Panc1 (cell line): Measurements from ENCODE around the gene HOMER2. TPM values are rescaled to one million over a fixed set of nuclear protein-coding genes. Genes with fewer than 3 reads are reported as not detected.

Source experiments
- ATAC-seq: fragments of 200-7000 bp; cut with Tn5 transposase; 2 replicates; pipeline ENCODE4 v1.9.1; 2020; ENCODE audit warnings: mild to moderate bottlenecking, moderate library complexity
- BruUV-seq: library from RNA; stranded (reverse); fragments of 400-500 nt; replicated peaks from 2 replicates; lab custom pipeline; 2021; lab: Mats Ljungman, UMichigan
- CTCF ChIA-PET: fragments of 300-600 bp; sonication (Branson Sonifier 250); formaldehyde crosslinking; loops from one replicate; lab custom pipeline; 2022; ENCODE audit warnings: antibody characterized with exemption; lab: Charles Lee
- POLR2A ChIA-PET: fragments of 300-600 bp; sonication (Branson Sonifier 250); formaldehyde crosslinking; loops from one replicate; lab custom pipeline; 2022; ENCODE audit warnings: antibody characterized with exemption; lab: Charles Lee
- DNase-seq: peaks from one replicate; pipeline ENCODE4 v3.0.0-alpha.2; 2010; ENCODE audit warnings: low read depth, low spot score
- H3K27ac ChIP-seq: 2 replicates; pipeline ENCODE4 v1.5.1; 2011; ENCODE audit warnings: mild to moderate bottlenecking, low read length, inconsistent platforms
- H3K27me3 ChIP-seq: fragments of 200-500 bp; sonication (Bioruptor generic); 2 replicates; pipeline ENCODE4 v1.6.0; 2014; ENCODE audit warnings: low read length, inconsistent platforms; ENCODE audit not compliant: control insufficient read depth, insufficient read depth
- H3K36me3 ChIP-seq: fragments of 200-500 bp; sonication (Bioruptor generic); 2 replicates; pipeline ENCODE4 v1.5.1; 2014; ENCODE audit warnings: inconsistent platforms, mild to moderate bottlenecking, low read length, moderate library complexity; ENCODE audit not compliant: control insufficient read depth, insufficient read depth
- H3K4me1 ChIP-seq: 2 replicates; pipeline ENCODE4 v1.5.1; 2011; ENCODE audit warnings: inconsistent platforms, mild to moderate bottlenecking, low read length, moderate library complexity; ENCODE audit not compliant: control insufficient read depth, insufficient read depth
- H3K4me3 ChIP-seq, 2 experiments: 2 replicates each; pipeline ENCODE4 v1.5.1; 2011 to 2012; ENCODE audit warnings: low read depth in 2 of 2, low read length in 2 of 2, mild to moderate bottlenecking in 2 of 2, inconsistent platforms in 1 of 2, moderate library complexity in 1 of 2
- H3K9me3 ChIP-seq: fragments of 200-500 bp; sonication (Bioruptor generic); 2 replicates; pipeline ENCODE4 v1.5.1; 2014; ENCODE audit warnings: low read depth, mild to moderate bottlenecking, inconsistent platforms, low read length, moderate library complexity; ENCODE audit not compliant: control insufficient read depth, insufficient read depth
- CTCF ChIP-seq: fragments of 450-650 bp; IDR thresholded peaks from 2 replicates; pipeline ENCODE4 v1.5.1; 2017; ENCODE audit warnings: mild to moderate bottlenecking
- POLR2AphosphoS5 ChIP-seq: IDR thresholded peaks from 2 replicates; pipeline ENCODE4 v1.6.1; 2012; ENCODE audit warnings: mild to moderate bottlenecking, low read depth, low read length, moderate library complexity
- REST ChIP-seq, 2 experiments: IDR thresholded peaks; 2 replicates each; pipeline ENCODE4 v1.6.1; 2011 to 2012; ENCODE audit warnings: low read depth in 2 of 2, control low read depth in 1 of 2, low read length in 1 of 2, mild to moderate bottlenecking in 1 of 2, moderate library complexity in 1 of 2; ENCODE audit not compliant: insufficient read depth in 1 of 2
- SIN3A ChIP-seq: IDR thresholded peaks from 2 replicates; pipeline ENCODE4 v1.6.1; 2012; ENCODE audit warnings: low read depth, mild to moderate bottlenecking, low read length, moderate library complexity, borderline replicate concordance; ENCODE audit not compliant: insufficient read depth
- TCF7L2 ChIP-seq: IDR thresholded peaks from 2 replicates; pipeline ENCODE4 v1.6.1; 2011; ENCODE audit warnings: mild to moderate bottlenecking, low read depth, low read length, inconsistent platforms
- in situ Hi-C: cut with HindIII; loops from 2 replicates; pipeline ENCODE4 v1.10.0; 2016; ENCODE audit warnings: low sequenced_read_pairs, low pct_unique_long_range_greater_than_20kb
- intact Hi-C: fragments of 100-400 bp; cut with micrococcal nuclease; formaldehyde crosslinking; loops from one replicate; pipeline ENCODE4 v1.10.0; 2022; ENCODE audit not compliant: unreplicated experiment
- total RNA-seq: library from RNA; stranded (reverse); gene quantifications from one replicate; pipeline ENCODE4 v1.2.1, GENCODE V29; 2021; ENCODE audit not compliant: unreplicated experiment

HOMER2 gene
- total RNA-seq, 1 experiment from 2014 or later: 35.9 TPM

- intact Hi-C loops (no loop called here), in situ Hi-C loops (no loop called here)
- Histone ChIP-seq H3K4me1 (peaks cover 16% of the 10 kb centered on the region), H3K27me3 (no peaks in the 10 kb centered on the region), H3K36me3 (peaks cover 22% of the 10 kb centered on the region), H3K27ac (no peak overlapping the region), H3K9me3 (no peaks in the 10 kb centered on the region), H3K4me3 (no peak overlapping the region)
- CTCF ChIA-PET: no interaction called here
- POLR2A ChIA-PET: no interaction called here
- no peak for DNase-seq
- BruUV-seq: no TSS peak
- no peak for ATAC-seq
- TF ChIP-seq REST (IDR thresholded peaks at IDR 0.05; ENCODE audit: insufficient read depth in 1 of 2, low read depth in 2 of 2, low read length in 1 of 2): no peak
- TF ChIP-seq CTCF: no peak
- no peak for TF ChIP-seq SIN3A
- no peak for TF ChIP-seq POLR2AphosphoS5
- TF ChIP-seq TCF7L2: no peak
Observed at GRCh38 chr15:82833362-82833682, 119.2 kb downstream of the HOMER2 start.

GRCh38 chr15:82832601-82833361 lies 119.7 kb downstream of the HOMER2 start:
- no TSS peak for BruUV-seq
- Histone ChIP-seq H3K9me3 (no peaks in the 10 kb centered on the region), H3K27me3 (no peaks in the 10 kb centered on the region), H3K27ac (no peak overlapping the region), H3K36me3 (peaks cover 26% of the 10 kb centered on the region), H3K4me1 (peaks cover 16% of the 10 kb centered on the region), H3K4me3 (no peak overlapping the region)
- in situ Hi-C loops (no loop called here), intact Hi-C loops (no loop called here)
- no peak for TF ChIP-seq TCF7L2
- no peak for TF ChIP-seq POLR2AphosphoS5
- no peak for TF ChIP-seq SIN3A
- TF ChIP-seq CTCF: no peak
- no peak for TF ChIP-seq REST (IDR thresholded peaks at IDR 0.05; ENCODE audit: insufficient read depth in 1 of 2, low read depth in 2 of 2, low read length in 1 of 2)
- ChIA-PET CTCF (no interaction called here), POLR2A (no interaction called here)
- peak; percentile 79 for ATAC-seq
- peak; percentile 71 for DNase-seq
